ENCODE data around the gene FNIP1.
A peak's percentile ranks its signal among the peaks of the same experiment; 100 is the strongest.
"Not testable (repeated sequence)": the region's sequence is repeated elsewhere in the genome, so short reads cannot be mapped to it uniquely, and the experiment has no call there.

FNIP1 gene

DNA sequence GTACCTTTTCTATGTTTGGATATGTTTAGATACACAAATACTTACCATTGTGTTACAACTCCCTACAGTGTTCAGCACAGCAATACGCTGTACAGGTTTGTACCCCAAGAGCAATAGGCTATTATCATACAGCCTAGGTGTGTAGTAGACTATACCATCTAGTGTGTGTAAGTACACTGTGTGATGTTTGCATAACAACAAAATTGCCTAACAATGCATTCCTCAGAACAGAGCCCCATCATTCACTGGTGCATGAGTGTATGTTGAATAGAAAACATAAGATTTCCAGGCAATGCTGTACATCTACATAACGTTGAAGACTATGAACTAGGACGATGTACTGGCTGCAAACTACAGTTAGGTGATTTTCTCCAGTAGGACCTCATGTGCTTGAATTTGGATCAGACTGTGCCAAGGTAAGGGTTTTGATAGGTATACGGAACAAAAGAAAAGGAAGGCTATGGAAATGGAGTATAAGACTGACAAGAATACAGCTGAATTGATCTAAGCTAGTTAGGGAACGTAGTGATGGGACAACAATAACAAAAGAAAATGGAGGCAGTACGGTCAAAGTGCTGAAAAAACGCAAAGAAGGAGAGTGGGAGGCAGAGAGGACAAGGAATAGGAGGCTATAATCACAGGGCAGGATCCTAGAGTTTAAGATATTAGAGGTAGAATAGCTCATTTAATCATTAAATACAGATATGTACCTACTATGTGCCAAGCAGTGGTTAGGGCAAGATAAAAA is 46.9 kb downstream of the FNIP1 start:
- no peak for DNase-seq

DNA sequence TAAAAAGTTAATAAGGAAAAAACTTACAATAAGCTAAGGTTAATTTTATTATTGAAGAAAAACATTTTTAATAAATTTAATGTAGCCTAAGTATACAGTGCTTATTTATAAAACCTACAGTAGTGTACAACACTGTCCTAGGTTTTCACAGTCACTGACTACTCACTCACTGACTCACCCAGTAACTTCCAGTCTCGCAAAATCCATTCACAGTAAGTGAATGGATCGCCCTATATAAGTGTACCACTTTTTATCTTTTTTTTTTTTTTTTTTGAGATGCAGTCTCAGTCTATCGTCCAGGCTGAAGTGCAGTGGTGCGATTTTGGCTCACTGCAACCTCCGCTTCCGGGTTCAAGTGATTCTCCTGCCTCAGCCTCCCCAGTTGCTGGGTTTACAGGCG is 47.7 kb downstream of the FNIP1 start:
- peak in 1 of 2 donors; percentile 21 for DNase-seq

DNA sequence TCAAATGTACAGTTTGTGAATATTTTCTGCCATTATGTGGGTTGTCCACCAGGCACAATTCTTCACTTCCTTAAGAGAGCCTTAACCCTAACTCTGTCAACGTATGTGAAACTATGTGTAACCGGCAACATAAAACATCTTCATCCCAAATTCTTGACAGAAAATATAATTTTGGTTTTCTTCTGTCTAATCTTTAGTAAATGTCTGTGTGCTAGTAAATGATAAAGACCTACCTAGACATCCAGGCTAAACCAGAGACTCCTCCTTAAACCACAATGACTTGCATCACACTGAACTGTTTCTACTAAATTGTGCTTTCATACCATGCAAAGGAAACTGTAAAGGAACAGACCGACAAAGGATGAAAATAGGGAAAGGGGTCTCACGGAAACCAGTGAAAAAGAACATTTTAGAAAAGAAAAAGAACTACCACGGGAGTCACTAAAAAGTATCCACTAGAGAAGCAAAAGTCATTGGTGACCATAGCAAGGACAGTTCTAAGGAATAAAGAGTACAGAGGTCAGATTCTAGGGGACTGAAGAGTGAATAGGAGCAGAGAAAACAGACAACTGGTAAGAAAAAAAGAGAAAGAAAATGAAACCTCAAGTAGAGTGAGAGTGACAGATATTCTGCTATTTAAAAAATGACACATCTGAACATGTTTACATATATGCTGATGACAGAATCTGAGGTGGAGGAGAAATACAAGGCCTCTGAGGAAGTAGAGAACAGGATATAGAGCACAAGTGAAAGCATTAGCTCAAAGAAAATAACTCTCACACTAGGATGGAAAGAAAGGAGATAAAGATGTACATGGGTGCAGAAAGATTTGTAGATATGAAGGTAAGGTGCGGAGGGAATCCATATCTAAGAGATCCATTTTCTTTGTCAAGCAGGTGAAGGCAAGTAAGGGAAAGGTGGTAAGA is 49.4 kb downstream of the FNIP1 start:
- DNase-seq: peak in 1 of 2 donors; percentile 82

DNA sequence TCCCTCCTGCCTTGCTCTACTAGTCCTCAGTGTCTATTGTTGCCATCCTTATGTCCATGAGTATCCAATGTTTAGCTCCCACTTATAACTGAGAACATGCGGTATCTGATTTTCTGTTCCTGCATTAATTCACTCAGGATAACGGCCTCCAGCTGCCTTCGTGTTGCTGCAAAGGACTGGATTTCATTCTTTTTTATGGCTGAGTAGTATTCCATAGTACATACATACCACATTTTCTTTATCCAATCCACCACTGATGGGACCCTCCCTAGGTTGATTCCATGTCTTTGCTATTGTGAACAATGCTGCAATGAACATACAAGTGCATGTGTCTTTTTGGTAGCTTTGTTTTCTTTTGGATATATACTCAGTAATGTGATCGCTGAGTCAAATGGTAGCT is 50.4 kb downstream of the FNIP1 start:
- DNase-seq: no peak

DNA sequence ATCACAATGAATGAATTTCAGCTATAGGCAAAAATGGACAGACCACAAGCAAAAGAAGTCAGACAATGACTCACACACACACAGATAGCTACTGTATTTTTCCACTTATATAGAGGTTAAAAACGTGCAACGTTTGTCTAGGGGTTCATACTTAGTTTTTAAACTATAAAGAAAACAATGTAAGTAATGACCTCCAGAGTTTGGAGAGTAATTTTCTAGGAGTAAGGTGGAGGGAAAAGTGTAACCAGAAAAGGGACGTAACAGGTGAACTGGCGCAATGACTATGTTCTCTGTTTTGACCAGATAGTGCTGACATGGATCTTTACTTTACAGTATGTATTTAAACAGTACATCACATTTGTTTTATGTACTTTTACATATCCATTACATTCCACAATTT is 51.1 kb downstream of the FNIP1 start:
- no peak for DNase-seq

DNA sequence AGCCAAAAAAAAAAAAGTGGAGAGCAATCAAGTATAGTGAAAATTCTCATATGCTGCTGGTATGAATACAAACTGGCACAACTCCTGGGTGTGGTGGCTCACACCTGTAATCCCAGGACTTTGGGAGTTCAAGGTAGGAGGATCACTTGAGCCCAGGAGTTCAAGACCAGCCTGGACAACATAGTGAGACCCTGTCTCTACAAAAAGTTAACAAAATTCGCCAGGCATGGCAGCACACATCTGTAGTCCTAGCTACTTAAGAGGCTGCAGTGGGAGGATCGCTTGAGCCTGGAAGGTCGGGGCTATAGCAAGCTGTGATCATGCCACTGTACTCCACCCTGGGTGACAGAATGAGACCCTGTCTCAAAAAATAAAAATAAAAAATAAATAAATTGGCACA is 51.7 kb downstream of the FNIP1 start:
- no peak for DNase-seq

DNA sequence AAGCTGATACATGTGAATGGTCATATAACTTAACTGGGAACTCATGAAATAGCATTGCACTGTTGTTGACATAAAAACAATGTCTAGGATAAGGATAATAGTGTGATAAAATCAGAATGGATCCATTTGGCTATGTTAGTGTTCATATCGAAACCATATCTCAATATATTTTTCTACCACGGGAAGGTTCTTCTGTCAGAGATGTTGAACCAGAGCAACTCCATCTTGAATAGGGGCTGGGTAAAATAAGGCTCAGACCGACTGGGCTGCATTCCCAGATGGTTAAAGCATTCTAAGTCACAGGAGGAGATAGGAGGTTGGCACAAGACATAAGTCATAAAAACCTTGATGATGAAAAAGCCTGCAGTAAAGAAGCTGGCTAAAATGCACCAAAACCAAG is 56.3 kb downstream of the FNIP1 start:
- DNase-seq: no peak

DNA sequence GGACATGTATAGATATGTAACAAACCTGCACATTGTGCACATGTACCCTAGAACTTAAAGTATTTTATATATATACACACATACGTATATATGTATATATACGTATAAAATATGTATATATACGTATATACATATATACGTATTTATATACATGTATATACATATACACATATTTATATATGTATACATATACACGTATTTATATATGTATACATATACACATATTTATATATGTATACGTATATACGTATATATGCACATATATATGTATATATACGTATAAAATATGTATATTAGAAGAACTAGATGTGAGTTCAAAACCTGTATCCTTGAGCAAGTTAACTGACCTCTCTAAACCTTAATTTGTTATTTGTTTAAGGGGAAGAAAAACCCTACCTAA is 61.4 kb downstream of the FNIP1 start:
- DNase-seq: no peak

DNA sequence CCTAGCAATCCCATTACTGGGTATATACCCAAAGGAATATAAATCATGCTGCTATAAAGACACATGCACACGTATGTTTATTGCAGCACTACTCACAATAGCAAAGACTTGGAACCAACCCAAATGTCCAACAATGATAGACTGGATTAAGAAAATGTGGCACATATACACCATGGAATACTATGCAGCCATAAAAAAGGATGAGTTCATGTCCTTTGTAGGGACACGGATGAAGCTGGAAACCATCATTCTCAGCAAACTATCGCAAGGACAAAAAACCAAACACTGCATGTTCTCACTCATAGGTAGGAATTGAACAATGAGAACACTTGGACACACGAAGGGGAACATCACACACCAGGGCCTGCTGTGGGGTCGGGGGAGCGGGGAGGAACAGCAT is 61.9 kb downstream of the FNIP1 start:
- not testable (repeated sequence) for DNase-seq

DNA sequence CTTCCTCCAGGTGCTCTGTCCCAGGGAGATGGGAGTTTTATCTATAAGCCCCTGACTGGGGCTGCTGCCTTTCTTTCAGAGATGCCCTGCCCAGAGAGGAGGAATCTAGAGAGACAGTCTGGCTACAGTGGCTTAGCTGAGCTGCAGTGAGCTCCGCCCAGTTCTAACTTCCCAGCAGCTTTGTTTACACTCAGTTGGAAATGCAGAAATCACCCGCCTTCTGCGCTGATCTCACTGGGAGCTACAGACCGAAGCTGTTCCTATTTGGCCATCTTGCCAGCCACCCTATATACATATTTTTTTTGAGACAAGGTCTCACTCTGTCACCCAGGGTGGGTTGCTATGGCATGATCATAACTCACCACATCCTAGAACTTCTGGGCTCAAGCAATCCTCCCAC is 67.5 kb downstream of the FNIP1 start:
- not testable (repeated sequence) for DNase-seq

DNA sequence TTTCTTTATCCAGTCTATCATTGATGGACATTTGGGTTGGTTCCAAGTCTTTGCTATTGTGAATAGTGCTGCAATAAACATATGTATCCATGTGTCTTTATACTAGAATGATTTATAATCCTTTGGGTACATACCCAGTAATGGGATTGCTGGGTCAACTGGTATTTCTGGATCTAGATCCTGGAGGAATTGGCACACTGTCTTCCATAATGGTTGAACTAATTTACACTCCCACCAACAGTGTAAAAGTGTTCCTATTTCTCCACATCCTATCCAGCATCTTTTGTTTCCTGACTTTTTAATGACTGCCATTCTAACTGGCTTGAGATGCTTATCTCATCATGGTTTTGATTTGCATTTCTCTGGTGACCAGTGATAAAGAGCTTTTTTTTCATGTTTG is 72.7 kb downstream of the FNIP1 start:
- DNase-seq: not testable (repeated sequence)

DNA sequence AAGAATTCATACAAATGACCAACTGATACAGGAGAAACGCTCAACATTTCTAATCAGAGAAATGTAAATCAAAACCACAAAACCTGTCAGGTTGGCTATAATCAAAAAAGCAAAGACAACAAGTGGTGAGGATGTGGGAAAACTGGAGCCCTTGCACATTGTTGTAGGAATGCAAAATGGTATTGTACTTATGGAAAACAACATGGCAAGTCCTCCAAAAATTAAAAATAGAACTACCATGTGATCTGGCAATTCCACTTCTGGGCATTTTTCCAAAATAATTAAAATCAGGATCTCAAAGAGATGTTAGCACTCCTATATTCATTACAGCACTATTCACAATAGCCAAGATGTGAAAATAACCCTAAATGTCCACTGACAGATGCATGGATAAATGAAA is 76.1 kb downstream of the FNIP1 start:
- DNase-seq: no peak

DNA sequence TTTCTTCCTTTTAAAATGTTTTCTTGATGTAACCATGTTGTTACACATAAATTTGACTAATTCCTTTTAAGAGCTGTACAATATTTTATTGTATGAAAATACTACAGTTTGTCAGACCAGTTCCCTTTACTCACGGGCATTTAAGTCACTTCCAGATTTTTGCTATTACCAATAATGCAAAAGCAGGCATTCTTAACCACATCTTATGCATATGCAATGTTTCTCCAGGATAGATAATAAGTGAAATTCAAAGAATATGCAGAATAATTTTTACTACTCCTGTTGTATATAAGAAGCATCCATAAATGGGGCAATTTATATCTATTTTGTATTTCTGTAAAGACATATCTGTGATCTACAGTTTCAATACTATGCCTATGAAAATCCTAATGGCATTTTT is 77.3 kb downstream of the FNIP1 start:
- no peak for DNase-seq

DNA sequence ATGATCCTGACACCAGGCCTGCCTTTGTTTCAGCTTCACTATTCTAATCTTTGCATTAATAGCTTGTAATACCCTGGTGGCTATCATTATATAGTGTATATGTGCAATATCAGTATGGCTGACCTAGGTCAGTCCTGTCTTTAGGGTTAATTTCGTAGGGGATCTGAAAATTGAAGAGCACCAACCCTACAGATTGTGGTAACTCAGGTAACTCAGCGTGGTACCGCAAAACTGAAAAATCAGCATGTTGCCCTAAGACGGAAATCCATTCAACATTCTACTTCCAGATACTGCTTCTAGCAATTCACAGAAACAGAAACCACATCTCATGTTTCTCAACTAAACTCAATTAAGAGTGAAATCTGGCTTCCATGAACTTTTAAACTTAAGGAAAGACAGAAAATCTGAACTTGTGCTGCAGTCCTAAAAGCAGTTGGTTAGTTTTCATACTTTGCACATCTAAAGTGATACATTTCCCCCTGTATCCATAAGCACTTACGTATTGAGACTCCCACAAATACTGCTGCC is 78.3 kb downstream of the FNIP1 start:
- no peak for DNase-seq

DNA sequence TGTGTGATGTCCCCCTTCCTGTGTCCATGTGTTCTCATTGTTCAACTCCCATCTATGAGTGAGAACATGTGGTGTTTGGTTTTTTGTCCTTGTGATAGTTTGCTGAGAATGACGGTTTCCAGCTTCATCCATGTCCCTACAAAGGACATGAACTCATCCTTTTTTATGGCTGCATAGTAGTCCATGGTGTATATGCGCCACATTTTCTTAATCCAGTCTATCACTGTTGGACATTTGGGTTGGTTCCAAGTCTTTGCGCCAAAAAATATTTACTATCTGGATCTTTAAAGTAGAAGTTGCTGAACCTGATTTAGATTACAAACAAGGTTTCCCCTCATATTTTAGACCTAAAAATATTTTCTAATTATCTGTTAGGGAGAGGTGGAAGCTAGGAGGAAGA is 79.7 kb downstream of the FNIP1 start:
- DNase-seq: not testable (repeated sequence)

DNA sequence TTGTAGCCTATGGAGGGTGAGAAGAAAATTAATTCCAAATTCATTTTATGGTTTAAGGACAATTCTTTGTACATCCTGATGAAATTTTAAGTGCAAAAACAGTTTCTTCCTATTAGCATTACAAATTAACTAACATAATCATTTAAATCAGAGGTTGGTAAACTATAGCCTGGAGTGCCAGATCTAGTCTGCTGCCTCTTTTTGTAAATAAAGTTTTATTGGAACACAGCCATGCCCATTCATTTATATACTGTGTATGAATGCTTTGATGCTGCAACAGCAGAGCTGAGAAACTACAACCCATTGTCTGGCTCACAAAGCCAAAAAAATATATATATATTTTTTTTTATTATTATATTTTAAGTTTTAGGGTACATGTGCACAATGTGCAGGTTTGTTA is 80.2 kb downstream of the FNIP1 start:
- no peak for DNase-seq

DNA sequence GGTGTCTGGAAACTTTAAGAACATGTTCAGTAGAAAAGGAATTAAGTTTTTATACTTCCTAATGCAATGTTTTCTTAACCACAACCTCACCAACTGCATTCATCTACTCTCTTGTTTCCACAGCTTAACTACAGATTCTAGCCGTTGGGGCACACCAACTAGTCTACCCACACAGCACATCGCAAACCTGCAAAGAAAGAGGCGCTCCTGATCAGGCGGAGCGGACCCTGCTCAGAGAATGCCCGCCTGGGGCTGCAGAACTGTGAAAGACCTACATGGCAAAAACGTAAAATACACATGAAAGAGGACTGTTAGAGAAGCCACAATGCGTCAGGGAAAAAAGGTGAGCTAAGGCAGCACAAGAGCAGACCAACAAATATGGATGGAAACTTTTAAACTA is 86.4 kb downstream of the FNIP1 start:
- DNase-seq: no peak

DNA sequence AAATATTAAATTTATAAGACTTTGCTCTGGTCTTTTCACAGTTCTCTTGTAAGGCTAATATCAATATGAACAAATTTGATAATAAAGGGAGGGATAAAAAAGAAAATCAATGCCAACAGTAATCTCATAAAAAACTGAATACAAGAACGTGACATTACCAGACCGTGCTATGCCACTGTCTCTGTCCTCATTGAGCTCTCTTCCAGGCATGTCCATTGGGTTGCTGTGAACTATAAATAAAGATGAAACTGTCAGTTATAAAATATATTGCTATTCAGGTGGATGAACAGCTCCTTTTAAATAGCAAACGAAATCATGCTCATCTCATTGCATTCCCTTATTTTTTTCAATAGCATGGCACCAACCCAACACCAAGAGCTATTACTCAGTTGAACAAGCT is 87.8 kb downstream of the FNIP1 start:
- DNase-seq: no peak

DNA sequence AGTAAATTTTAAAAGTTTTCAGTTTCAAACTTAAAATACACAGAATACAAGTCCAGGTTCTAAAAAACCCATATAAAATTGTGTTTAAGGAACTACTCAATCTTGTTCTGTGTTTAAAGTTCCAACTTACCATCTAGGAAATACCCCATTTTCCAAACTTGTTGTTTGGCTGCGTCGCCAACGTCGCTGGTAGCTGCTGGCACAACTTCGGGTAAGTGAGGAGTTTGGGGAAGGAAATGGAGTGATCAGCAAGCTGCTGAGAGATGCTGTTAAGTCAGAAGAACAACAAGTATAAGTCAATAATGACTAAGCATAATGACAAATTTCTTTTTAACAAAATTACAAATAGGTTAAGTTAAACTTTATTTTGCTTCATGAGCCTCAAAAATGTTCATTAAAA is 90.5 kb downstream of the FNIP1 start:
- DNase-seq: peak in 1 of 2 donors; percentile 82

DNA sequence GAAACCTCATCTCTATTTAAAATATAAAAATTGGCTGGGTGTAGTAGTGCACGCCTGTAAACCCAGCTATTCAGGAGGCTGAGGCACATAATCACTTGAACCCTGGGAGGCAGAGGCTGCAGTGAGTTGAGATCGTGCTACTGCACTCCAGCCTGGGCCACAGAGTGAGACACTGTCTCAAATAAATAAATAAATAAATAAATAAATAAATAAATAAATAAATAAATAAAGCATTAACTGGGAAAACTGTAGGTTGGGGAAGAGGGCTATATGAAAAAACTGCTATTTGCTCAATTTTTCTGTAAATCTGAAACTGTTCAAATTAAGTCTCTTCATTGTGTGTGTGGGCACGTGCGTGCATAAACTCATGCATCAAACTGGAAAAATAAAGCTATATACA is 101.9 kb downstream of the FNIP1 start:
- no peak for DNase-seq

DNA sequence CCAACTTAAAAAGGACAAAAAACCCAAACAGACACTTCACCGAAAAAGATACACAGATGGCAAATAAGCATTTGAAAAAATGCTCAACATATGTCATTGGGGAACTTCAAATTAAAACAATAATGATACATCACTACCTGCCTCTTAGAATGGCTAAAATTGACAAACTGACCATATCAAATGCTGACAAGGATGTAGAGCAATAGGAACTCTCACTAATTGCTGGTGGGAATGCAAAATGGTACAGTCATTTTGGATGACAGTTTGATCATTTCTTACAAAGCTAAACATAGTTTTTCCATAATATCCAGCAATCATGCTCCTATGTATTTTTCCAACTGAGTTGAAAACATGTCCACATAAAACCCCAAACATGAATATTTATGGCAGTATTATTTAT is 102.9 kb downstream of the FNIP1 start:
- DNase-seq: no peak

DNA sequence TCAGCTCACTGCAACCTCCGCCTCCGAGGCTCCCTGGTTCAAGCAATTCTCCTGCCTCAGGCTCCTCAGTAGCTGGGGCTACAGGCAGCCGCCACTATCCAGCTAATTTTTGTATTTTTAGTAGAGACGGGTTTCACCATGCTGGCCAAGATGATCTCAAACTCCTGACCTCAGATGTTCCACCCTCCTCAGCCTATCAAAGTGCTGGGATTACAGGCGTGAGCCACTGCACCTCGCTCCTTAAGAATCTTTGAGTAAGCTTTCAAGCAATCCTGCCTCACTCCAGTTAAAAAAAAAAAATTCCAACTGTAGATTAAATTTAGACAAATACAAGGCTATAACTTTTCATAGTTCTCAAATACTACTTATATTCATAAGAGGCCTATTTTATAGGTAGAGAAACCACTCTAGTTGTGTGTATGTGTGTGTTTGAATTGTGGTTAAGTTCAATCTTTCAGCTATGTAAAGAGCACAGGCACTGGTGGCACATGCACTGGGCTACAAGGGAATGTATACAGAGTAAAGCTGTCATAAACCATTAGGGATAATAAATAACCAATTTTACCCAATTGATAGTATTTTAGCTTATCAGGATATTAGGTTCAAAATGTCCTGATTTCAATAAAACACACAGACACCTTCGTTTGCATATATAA is 111.2 kb downstream of the FNIP1 start:
- no peak for DNase-seq

DNA sequence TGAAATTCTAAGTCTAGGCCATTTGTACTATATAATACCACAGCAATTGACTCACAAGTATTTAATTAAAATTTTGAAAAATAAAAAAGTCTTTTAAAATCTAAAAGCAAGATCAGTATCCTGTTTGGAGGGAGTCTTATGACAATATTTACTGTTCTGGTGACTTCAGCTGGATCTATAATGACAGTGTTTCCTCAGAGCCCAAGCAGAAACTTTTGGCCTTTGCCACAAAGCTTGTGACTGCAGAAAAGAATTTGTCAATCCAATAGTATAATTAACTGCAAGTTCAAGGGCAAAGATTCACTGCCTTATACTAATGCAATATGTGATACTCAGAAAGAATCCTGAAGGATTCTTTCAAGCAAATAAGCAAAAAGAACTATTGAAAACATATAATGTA is 112.2 kb downstream of the FNIP1 start:
- DNase-seq: no peak

DNA sequence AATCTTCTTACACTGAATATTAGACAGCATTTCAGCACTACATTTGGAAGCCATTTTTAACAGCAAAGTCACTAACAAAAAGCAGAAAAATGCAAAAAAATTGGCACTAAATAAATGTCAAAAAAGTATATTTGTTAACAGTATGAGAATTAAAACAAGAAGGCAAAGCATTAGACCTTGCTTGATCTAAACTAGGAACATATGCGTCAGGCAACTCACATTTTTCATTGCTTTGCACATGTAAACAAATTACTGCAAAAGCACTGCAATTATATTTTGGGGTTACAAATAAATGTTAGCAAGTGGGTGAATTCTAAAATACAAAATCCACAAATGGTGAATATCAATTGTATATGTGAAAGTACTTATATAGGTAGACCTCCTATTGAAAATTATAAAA is 112.8 kb downstream of the FNIP1 start:
- no peak for DNase-seq

All from bone marrow (tissue), 2 donors.